ENCODE results near the gene IRGQ.
"Not testable (repeated sequence)": the region's sequence is repeated elsewhere in the genome, so short reads cannot be mapped to it uniquely, and the experiment has no call there.

Gene IRGQ, protein sequence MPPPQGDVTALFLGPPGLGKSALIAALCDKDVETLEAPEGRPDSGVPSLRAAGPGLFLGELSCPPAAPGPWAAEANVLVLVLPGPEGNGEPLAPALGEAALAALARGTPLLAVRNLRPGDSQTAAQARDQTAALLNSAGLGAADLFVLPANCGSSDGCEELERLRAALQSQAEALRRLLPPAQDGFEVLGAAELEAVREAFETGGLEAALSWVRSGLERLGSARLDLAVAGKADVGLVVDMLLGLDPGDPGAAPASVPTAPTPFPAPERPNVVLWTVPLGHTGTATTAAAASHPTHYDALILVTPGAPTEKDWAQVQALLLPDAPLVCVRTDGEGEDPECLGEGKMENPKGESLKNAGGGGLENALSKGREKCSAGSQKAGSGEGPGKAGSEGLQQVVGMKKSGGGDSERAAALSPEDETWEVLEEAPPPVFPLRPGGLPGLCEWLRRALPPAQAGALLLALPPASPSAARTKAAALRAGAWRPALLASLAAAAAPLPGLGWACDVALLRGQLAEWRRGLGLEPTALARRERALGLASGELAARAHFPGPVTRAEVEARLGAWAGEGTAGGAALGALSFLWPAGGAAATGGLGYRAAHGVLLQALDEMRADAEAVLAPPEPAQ

DNA sequence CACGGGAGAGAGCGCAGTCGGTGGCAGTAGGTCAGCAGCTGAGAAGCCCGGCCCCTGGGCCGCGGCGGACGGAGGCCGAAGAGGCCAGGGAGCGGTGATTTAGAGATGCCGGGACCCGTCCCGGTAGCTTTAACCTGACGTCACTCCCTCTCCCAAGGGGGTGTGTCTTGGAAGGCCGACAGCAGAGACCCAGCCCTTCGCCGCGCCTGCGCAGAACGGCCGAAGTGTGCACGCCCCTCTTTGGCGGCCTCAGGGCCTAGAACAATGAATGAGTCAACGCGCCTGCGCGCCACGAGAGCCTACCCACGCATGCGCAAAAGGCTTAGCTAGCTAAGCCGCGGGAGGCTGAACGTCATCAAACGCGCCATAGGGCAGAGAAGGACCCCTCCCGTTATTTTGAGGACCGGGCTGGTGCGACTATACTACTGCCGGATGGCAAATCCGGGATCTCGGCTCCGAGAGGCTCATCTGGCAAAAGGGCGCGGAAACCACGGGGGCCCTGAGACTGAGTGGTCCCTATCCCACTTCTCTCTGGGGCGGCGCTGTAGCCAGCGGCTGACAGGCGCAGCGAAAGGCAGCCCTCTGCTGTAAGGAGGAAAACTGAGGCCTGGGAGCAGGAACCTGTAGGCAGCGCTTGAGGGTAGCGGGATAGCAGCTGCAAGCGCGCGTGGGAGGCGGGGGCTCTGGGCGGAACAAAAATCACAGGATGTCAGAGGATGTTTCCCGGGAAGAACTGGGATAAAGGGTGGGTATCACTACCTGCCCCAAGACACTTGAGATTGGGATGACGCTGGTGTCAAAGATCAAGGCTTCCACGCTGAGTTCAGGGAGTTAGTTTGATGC lies at the start of gene IRGQ, which contains the start of gene ZNF576:
TSS of gene IRGQ (minus strand) at position 136 of the 843 bp plus-strand sequence. CDS start 796 bp downstream, outside the sequence.
TSS of gene ZNF576 (plus strand) at position 597 of the 843 bp plus-strand sequence. CDS start 514 bp downstream, outside the sequence.
- peak within 1 kb of the TSS; percentile 51 to 79 (median 64) for H3K4me3 ChIP-seq
- peak within 1 kb of the TSS; percentile 70 to 100 (median 97) for H3K27ac ChIP-seq

DNA sequence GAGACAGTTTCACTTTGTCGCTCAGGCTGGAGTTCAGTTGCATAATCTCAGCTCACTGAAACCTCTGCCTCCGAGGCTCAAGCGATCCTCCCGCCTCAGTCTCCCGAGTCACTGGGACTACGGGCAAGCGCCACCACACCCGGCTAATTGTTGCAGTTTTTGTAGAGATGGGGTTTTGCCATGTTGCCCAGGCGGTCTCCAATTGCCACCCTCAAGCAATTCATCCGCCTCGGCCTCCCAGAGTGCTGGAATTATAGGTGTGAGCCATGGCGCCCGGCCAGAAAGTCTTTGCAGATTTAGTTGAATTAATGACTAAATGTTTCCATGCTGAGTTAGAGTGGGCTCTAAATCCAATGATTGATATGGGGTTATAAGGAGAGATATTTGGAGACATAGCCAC lies 48.2 kb upstream of the IRGQ start:
- Histone ChIP-seq H3K27ac (no peak overlapping the region), H3K4me3 (no peak overlapping the region)

DNA sequence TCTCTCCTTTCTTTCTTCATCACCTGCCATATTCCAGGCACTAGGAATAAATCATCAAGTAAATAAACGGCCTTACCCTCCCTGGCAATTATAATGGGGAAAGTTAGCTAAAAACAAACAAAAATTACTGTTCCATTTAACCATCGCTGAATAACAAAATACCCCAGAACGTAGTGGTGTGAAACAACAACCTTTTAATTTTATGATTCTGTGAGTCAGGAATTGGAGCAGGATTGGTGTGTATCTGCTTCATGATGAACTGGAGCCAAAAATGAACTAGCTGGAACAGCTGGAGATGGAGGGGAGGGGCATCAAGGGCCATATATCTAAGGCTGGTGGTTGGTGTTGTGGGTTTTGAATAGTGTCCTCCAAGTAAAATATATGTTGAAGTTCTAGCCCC lies 47.4 kb upstream of the IRGQ start:
- Histone ChIP-seq H3K27ac (no peak overlapping the region), H3K4me3 (no peak overlapping the region)

DNA sequence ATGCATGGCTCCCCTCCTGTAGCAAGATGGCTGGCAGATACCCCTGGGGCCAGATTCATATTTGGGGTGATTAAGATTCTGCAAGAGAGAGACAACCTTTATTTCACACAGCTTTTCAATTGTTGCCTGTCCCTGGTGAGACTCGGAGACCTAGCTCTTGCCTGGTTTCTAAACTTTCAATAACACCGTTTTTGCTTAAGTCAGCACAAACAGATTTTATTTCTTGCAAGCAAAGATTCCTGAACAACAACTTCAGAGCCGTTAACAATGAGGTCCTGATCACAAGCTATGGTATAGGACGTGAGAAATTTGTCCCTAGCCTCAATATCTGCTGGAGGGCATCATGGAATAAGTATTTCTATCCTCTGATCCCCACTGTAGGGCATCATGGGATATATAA lies 46.6 kb upstream of the IRGQ start:
- Histone ChIP-seq H3K27ac (no peak overlapping the region), H3K4me3 (no peak overlapping the region)

DNA sequence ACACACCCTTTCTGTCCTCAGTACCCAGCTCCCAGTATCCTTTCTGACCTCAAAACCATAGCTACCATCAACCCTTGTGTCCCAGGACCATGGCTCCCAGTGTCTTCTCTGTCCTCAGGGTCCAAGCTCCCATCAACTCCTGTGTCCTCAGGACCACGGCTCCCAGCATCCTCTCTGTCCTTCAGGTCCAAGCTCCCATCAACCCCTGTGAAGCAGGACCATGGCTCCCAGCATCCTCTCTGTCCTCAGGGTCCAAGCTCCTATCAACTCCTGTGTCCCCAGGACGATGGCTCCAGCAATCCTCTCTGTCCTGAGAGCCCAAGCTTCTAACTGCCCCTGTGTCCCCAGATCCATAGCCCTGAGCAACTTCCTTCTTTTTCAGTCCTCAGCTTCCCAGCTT lies 45.4 kb upstream of the IRGQ start:
- Histone ChIP-seq H3K27ac (no peak overlapping the region), H3K4me3 (no peak overlapping the region)

DNA sequence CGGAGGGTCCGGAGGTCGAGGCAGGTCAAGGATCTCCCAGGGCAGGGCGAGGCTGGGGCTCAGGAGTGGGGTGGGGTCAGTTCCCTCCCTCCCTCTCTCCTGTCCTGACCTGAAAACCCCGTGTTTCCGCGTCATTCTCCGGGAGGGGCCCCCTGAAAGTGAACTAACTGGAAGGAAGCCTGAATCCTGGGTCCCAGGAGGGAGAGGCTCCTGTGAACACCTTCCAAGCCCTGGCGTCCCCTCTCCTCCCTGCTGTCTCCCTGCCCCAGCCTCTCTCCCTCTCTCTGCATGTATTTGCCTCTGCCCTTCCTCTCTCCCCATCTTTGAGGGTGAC lies 44.5 kb upstream of the IRGQ start:
- peak overlapping the region; percentile 26 to 58 (median 41) for H3K4me3 ChIP-seq
- H3K27ac ChIP-seq: peak overlapping the region in 8 of 21 experiments; percentile 54 to 80 (median 65)

DNA sequence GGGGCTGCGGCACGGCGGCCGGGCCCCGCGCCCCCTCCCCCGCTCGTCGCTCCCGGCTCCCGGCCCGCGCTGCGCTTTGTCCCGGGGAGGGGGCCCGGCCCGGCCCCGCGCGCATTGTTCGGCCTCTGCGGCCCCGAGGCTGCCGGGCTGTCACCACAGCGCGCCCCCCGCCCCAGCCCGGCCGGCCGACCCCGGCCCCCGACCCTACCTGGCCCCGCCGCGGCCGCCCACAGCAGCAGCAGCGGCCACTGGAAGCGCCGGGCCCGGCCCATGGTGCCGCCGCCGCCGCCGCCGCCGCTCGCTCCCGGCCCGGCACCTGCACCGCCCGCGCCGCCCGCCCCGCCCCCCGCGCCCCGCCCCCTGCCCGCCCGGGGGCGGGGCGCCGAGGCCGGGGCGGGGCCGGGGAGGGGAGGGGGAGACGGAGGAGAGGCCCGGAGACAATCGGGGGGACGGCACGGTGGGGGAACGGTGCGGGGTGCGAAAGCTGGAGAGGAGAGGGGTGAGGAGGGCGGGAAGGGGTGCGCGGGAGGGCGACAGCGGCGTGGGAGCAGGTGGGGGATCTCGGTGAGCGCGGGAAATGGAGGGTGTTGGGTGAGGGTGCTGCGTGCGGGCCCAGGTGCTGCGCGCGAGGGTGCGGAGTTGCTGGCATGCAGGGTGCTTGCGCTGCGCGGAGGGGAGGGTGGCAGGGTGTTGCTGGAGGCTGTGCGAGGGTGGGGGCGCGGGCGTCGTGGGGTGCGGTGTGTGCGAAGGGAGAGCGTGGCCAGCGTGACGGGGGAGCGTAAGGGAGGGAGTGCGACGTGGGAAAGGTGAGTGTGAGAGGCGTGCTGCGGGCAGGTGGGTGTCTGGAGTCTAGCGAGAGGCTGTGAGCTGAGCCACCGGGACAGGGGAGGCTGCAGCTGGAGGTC lies 43.8 kb upstream of the IRGQ start, which contains the start of gene CADM4:
TSS of gene CADM4 (minus strand) at position 332 of the 905 bp plus-strand sequence. CDS start at position 272, 60 bp downstream.
- H3K27ac ChIP-seq: peak within 1 kb of the TSS in 11 of 21 experiments; percentile 8 to 80 (median 58)
- H3K4me3 ChIP-seq: peak within 1 kb of the TSS; percentile 26 to 58 (median 41)

DNA sequence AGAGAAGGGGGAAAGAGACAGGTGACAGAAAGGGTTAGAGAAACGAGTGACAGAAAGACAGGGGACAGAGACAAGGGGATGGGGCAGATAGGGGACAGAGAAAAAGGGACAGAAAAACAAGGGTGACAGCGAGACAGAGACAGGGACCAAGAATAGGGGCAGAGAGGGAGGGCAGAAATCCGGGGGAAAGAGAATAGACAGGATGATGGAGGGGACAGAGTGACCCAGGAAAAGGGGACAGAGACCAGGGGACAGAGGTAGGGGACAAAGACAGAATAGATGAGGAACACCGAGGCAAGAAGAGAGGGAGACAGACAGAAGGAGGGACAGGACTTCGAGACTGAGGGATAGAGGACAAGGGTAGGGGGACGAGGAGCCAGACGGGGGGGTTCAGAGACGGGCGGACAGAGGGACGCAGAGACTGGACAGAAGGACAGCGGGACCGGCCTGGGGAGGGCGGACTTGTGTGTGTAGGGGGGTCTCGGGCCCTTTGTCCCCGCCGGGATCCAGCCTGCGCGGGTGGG lies 43.1 kb upstream of the IRGQ start:
- H3K4me3 ChIP-seq: peak overlapping the region in 5 of 7 experiments; percentile 10 to 58 (median 47)
- peak overlapping the region in 4 of 21 experiments; percentile 19 to 69 (median 66) for H3K27ac ChIP-seq

DNA sequence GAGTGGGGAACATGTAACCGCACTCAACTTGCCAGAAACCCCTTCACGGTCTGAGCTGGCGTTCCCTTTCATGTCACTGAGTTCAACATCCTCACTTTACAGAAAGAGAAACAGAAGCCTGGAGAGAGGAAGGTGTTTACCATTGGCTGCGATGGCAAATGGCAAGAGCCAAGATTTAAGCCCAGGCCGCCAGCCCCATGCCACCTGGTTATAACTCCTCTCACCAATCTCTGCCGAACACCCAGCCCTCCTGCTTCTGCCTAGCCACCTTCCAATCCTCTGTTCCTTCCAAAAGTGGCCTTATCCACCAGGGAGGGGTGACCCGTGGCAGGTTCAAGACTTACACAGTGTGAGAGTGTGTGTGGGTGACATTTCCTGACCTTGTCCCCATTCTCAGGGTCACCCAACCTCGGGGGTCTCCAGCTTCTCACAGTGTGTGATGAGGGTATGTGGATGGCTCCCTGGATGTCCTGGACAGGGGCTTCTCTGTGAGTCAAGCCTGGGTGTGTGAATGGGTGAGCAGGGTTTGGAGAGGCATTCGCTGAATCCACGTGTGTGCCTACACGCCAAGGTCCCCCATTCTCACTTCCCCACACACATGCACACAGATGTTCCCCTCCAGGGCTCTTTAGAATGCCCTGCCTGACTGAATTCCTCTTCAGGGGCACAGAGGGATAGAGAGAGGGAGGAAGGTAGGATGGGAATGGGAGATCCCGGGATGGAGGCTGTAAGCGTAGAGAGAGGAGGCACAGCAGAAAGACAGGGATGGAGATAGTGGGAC lies 42.5 kb upstream of the IRGQ start:
- Histone ChIP-seq H3K27ac (no peak overlapping the region), H3K4me3 (no peak overlapping the region)

DNA sequence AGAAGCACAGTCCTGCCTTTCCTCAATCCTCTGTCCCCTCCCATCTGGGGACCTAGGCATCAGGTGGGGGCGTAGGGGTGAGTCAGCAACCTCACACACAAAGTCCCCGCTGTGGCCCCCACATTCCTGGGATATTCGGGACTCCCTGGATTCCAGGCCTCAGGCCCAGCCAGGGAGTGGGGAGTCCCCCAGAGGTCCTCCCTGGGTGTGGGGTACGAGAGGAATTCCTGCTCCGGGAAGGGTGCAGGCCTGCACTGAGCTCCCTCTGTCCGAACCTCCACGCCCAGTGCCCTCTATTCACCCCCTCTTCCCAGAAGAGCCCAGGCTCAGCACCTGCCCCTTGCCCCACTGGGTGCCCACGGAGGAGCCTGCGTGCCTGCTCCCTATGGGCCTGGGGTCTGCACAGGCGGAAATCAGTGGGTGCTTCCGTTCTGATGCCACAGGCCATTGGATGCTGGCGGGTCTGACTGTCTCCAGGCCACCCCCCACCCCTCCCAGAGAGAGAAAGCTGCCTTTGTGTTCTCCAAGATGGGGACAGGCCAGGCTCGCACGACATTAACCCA lies 40.3 kb upstream of the IRGQ start:
- H3K4me3 ChIP-seq: no peak overlapping the region
- H3K27ac ChIP-seq: peak overlapping the region in 1 of 21 experiments; percentile 66

DNA sequence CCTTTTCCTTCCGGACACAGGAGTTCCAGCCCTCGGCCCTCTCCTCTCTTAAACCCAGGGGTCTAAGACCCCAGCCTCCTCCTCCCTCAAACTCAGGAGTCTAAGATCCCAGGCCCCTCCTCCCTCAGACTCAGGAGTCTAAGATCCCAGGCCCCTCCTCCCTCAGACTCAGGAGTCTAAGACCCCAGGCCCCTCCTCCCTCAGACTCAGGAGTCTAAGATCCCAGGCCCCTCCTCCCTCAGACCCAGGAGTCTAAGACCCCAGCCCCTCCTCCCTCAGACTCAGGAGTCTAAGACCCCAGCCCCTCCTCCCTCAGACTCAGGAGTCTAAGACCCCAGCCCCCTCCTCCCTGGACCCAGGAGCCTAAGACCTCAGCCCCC lies 39.6 kb upstream of the IRGQ start:
- H3K4me3 ChIP-seq: not testable (repeated sequence)
- H3K27ac ChIP-seq: peak overlapping the region in 4 of 21 experiments; percentile 26 to 74 (median 70)

DNA sequence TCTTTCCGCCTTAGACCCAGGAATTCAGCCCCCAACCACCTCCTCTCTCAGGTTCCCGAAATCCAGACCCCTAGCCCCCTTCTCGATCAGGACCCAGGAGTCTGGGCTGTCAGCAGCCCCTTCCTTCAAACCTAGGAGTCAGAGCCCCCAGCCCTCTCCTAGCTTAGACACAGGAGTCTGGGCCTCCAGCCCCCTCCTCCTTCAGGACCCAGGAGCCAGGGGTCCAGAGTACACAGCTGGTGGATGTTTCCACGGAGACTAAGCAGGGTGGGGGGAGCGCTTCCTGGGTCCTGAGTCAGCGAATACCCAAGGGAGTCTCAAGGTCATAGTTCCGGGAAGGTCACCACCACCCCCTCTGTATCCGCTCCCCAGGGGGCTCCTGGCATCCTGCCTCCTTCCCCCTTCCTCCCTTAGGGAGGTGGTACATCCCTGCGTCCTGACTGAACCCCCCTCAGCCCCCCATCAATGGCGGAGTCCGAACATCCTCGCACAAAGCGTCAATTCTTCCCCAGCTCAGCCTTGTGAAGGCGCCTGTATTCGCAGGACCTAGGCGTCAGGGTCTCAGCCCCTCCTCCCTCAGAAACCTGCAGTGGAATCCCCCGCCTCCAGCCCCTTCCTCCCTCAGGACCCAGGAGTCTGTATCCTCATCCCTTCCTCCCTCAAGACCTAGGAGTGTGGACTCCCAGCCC lies 39.1 kb upstream of the IRGQ start:
- H3K4me3 ChIP-seq: no peak overlapping the region

DNA sequence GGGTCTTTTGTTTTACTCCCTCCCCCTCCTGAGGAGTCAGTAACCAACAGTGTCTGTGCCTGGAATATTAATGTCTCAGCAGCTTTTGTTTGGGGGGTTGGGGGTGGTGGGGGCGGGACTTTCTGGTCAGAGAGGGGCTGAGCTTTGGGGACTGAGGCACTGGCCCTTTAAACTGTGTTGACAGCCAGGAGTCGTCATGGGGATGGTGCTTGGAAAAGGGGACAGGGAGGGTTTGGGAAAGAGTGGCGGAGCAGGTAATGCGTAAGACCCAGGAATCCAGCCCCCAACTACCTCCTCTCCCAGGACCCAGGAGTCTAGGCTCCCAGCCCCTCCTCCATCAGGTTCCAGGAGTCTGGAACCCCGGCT lies 38.6 kb upstream of the IRGQ start:
- Histone ChIP-seq H3K4me3 (no peak overlapping the region), H3K27ac (peak overlapping the region in 4 of 21 experiments; percentile 7 to 74 (median 70))

More for the DNA sequence above, 39.1 kb upstream of the IRGQ start:
- peak overlapping the region in 5 of 21 experiments; percentile 7 to 74 (median 66) for H3K27ac ChIP-seq

DNA sequence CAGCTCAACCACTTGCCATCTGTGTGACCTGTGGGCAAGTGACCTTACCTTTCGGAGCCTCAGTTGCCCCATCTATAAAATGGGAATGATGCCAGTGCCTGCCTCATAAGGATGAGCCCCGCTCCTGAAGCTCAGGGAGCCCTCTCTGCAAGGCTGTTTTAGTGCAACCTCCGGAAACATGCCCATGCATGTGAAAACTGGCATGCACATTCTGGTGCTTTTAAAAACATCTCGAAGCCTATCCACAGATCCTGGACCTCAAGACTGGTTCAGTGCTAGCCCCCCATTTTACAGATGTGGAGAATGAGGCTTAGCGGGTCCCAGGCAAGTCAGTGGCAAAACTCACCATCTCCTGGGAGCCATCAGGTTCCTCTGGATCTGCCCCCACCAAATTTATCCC lies 38.1 kb upstream of the IRGQ start:
- no peak overlapping the region for H3K27ac ChIP-seq
- H3K4me3 ChIP-seq: no peak overlapping the region

DNA sequence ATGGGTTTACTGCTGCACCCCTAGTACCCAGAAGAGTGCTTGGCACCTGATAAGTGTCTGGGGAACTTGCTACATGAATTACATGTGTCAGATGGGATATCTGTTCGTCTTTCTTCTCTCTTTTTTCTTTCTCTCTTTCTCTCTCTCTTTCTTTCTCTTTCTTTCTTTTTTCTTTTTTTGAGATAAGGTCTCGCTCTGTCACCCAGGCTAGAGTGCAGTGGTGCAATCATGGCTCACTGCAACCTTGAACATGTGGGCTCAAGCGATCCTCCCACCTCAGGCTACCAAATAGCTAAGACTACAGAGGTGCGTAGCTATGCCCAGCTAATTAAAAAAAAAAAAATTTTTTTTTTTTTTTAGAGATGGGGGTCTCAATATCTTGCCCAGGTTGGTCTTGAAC lies 37.6 kb upstream of the IRGQ start:
- no peak overlapping the region for H3K4me3 ChIP-seq
- H3K27ac ChIP-seq: no peak overlapping the region

DNA sequence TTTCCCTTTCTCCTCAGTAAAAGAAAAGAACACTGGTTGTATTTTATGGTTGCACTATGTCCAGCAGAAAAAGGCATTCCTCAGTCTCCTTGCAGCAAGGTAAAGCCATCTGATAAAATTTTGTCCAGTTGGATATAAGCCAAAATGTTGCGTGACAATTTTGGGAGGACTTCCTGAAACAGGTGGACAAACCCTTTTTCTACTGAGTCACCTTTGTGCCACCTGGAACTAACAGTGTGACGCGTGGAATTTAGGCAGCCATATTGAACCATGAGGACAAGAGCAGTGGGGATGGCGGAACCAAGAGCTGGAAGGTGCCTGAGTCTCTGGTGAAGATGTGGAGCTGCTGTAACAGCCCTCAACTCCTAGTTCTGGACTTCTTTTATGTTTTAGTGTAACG lies 35.6 kb upstream of the IRGQ start:
- H3K4me3 ChIP-seq: no peak overlapping the region
- no peak overlapping the region for H3K27ac ChIP-seq

DNA sequence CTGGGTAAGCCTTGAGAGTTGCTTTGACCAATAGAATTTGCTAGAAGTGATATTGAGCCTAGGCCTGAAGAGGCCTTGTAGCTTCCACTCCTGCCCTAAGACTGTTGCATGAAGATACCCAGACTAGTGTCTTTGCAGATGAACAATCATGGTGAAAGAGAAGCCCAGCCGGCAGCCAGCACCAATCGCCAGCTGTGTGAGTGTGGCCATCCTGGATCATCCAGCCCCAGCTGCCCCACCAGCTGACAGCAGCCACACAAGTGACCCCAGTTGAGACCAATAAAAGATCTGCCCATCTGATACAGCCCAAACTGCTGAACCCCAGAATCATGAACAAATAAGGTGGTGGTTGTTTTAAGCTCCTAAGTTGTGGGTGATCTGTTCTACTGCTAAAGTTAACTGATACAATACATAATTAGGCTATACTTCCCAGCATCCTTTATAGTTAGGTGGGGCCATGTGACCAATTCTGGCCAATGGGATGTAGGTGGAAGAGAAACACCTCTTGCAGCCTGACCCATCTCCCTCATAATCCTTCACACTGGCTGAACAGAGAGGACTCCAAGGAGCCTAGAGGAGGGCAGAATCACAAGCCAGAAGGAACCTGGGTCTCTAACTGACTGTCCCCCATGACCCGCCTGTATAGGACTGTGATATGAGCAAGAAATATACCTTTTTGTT lies 32.9 kb upstream of the IRGQ start:
- no peak overlapping the region for H3K4me3 ChIP-seq
- H3K27ac ChIP-seq: no peak overlapping the region
